K562 (cell line): ENCODE data around the gene ATXN7L2. TPM values are rescaled to one million over a fixed set of nuclear protein-coding genes. Genes with fewer than 3 reads are reported as not detected.

ENCODE experiments used
- ATAC-seq: fragments of 200-7000 bp; cut with Tn5 transposase; 3 replicates; pipeline ENCODE4 v1.9.1; 2020; ENCODE audit warnings: moderate library complexity
- BruUV-seq: library from RNA; stranded (reverse); fragments of 400-500 nt; replicated peaks from 2 replicates; lab custom pipeline; 2021; lab: Mats Ljungman, UMichigan
- CTCF ChIA-PET: fragments of 300-600 bp; formaldehyde crosslinking; extraction: SDS; loops from one replicate; lab custom pipeline; 2021; ENCODE audit warnings: low intra/inter-chr PET ratio; lab: Yijun Ruan, JAX
- POLR2A ChIA-PET: fragments of 300-600, 350-650 bp; sonication (Branson Sonifier 250); formaldehyde crosslinking; extraction: SDS; loops from one replicate; lab custom pipeline; 2021; ENCODE audit warnings: antibody characterized with exemption, inconsistent platforms; lab: Yijun Ruan, JAX
- DNase-seq, 4 experiments: peaks; one replicate each; pipeline versions ENCODE4 v3.0.0 to v3.0.0-alpha.2; 2011 to 2018; ENCODE audit warnings: low spot score in 3 of 4, mixed read lengths in 3 of 4; ENCODE audit errors: extremely low read depth in 1 of 4
- FAIRE-seq: peaks from 2 replicates; lab custom pipeline; 2011; peaks lifted over from hg19 to GRCh38; lab: Jason Lieb, UNC
- H2AFZ ChIP-seq: 2 replicates; pipeline ENCODE4 v1.6.0; 2011; ENCODE audit warnings: low read depth, low read length, control low read depth, inconsistent platforms
- H3K27ac ChIP-seq: fragments of 200-600 bp; 3 replicates; pipeline ENCODE4 v1.8.0; 2011; ENCODE audit warnings: low read depth, mild to moderate bottlenecking, control low read depth, inconsistent platforms, low read length, moderate library complexity, mixed read lengths; ENCODE audit errors: extremely low read depth
- H3K27me3 ChIP-seq, 2 experiments: fragments of 300-600 bp in 1 of 2; 2 replicates in 1 of 2; 3 replicates in 1 of 2; pipeline versions ENCODE4 v1.6.0 to v1.8.0; 2011; ENCODE audit warnings: inconsistent platforms in 2 of 2, low read length in 2 of 2, mild to moderate bottlenecking in 1 of 2, mixed read lengths in 1 of 2, moderate library complexity in 1 of 2; ENCODE audit not compliant: control insufficient read depth in 2 of 2, insufficient read depth in 2 of 2
- H3K36me3 ChIP-seq: fragments of 300-600 bp; 3 replicates; pipeline ENCODE4 v1.8.0; 2011; ENCODE audit warnings: mild to moderate bottlenecking, low read length, inconsistent platforms; ENCODE audit not compliant: control insufficient read depth, insufficient read depth
- H3K4me1 ChIP-seq, 2 experiments: fragments of 200-600 bp in 1 of 2; replicated peaks in 1 of 2; 2 replicates in 1 of 2; 3 replicates in 1 of 2; pipeline versions ENCODE4 v1.5.1 to v1.8.0; 2011; ENCODE audit warnings: inconsistent platforms in 2 of 2, low read length in 2 of 2, mild to moderate bottlenecking in 1 of 2, mixed read lengths in 1 of 2, moderate library complexity in 1 of 2; ENCODE audit not compliant: control insufficient read depth in 2 of 2, insufficient read depth in 2 of 2
- H3K4me2 ChIP-seq: 2 replicates; pipeline ENCODE4 v1.6.1; 2011; ENCODE audit warnings: low read length, control low read depth, inconsistent platforms, mixed read lengths; ENCODE audit not compliant: insufficient read depth
- H3K4me3 ChIP-seq: fragments of 200-600 bp; sonication (generic), shearing (Covaris generic); 2 replicates; pipeline ENCODE4 v1.5.1; 2016; ENCODE audit warnings: control low read depth, inconsistent platforms
- H3K79me2 ChIP-seq: fragments of 200-600 bp; 3 replicates; pipeline ENCODE4 v1.8.0; 2011; ENCODE audit warnings: low read length, inconsistent platforms; ENCODE audit not compliant: control insufficient read depth, insufficient read depth
- H3K9ac ChIP-seq, 2 experiments: 2 replicates each; pipeline versions ENCODE4 v1.6.0 to v1.6.1; 2011; ENCODE audit warnings: low read depth in 2 of 2, low read length in 2 of 2, control low read depth in 1 of 2, inconsistent platforms in 1 of 2, mild to moderate bottlenecking in 1 of 2, mixed read lengths in 1 of 2; ENCODE audit not compliant: insufficient read depth in 1 of 2
- H3K9me1 ChIP-seq: one replicate; pipeline ENCODE4 v1.6.0; 2011; ENCODE audit warnings: inconsistent platforms, mild to moderate bottlenecking, low read length, moderate library complexity; ENCODE audit not compliant: control insufficient read depth, insufficient read depth
- H3K9me3 ChIP-seq: replicated peaks from 2 replicates; pipeline ENCODE4 v1.5.1; 2011; ENCODE audit warnings: low read depth, low read length, inconsistent platforms; ENCODE audit not compliant: control insufficient read depth, insufficient read depth
- H4K20me1 ChIP-seq: replicated peaks from 2 replicates; pipeline ENCODE4 v1.6.1; 2011; ENCODE audit warnings: low read length, inconsistent platforms, mixed read lengths; ENCODE audit not compliant: control insufficient read depth, insufficient read depth
- BCOR ChIP-seq: fragments of 450-650 bp; IDR thresholded peaks from 2 replicates; pipeline ENCODE4 v1.6.1; 2016
- CBX3 ChIP-seq, 2 experiments: IDR thresholded peaks; 1 replicate in 1 of 2; 2 replicates in 1 of 2; pipeline ENCODE4 v1.6.1; 2012; ENCODE audit warnings: inconsistent platforms in 2 of 2, low read length in 2 of 2, borderline replicate concordance in 1 of 2, control low read depth in 1 of 2
- HDAC1 ChIP-seq, 2 experiments: fragments of 450-650 bp; IDR thresholded peaks; 2 replicates each; pipeline ENCODE4 v1.6.1; 2016 to 2017; ENCODE audit warnings: inconsistent platforms in 1 of 2, mild to moderate bottlenecking in 1 of 2, moderate library complexity in 1 of 2
- KDM1A ChIP-seq, 2 experiments: fragments of 450-650 bp; IDR thresholded peaks; 2 replicates each; pipeline ENCODE4 v1.6.1; 2016; ENCODE audit warnings: mild to moderate bottlenecking in 2 of 2
- SMARCA5 ChIP-seq: fragments of 450-650 bp; IDR thresholded peaks from 2 replicates; pipeline ENCODE4 v1.6.1; 2016
- SOX6 ChIP-seq: fragments of 450-650 bp; IDR thresholded peaks from 2 replicates; pipeline ENCODE4 v1.6.1; 2014; ENCODE audit warnings: mild to moderate bottlenecking
- ZFP36 ChIP-seq: fragments of 150-350 bp; IDR thresholded peaks from 2 replicates; pipeline ENCODE4 v1.6.1; 2018; ENCODE audit warnings: low read length, low read depth; ENCODE audit not compliant: partially characterized antibody
- ZNF436 ChIP-seq: fragments of 250-450, 450-650 bp; sonication (Bioruptor Pico); formaldehyde crosslinking; IDR thresholded peaks from 2 replicates; pipeline ENCODE4 v1.7.0; 2020; ENCODE audit warnings: mild to moderate bottlenecking
- WGBS: fragments of 100-300 bp; shearing (Covaris generic); methylation state at CpG from one replicate; pipeline ENCODE4 v1.1.6; 2016; ENCODE audit warnings: low coverage, mixed read lengths; ENCODE audit not compliant: insufficient coverage; ENCODE audit errors: missing lambda C conversion rate; 5-methylcytosine and 5-hydroxymethylcytosine counted together
- in situ Hi-C: fragments of 300-500 bp; cut with MboI; formaldehyde crosslinking; loops from 4 replicates; pipeline ENCODE4 v1.15.0; 2018; ENCODE audit warnings: inconsistent platforms, mixed read lengths
- intact Hi-C: fragments of 100-400 bp; cut with micrococcal nuclease; formaldehyde crosslinking; loops from 2 replicates; pipeline ENCODE4 v1.14.2; 2022
- polyA plus RNA-seq, 8 experiments: library from polyadenylated mRNA; depleted of rRNA in 4 of 8; stranded (reverse) in 5 of 8; unstranded in 3 of 8; fragments of >200 nt; fragmentation: Nextera tagmentation in 2 of 8; fragmentation: Illumina TruSeq in 1 of 8; extraction: Ambion mirVana in 2 of 8; extraction: Trizol in 1 of 8; gene quantifications; 2 replicates each; pipeline versions ENCODE4 v1.2.1 to v1.2.3, GENCODE V29; 2011 to 2014; ENCODE audit warnings: inconsistent platforms in 1 of 8, missing spikeins in 1 of 8
- total RNA-seq, 7 experiments: library from RNA; depleted of rRNA in 6 of 7; stranded (reverse); fragments of >200 nt in 6 of 7; fragmentation: Illumina TruSeq in 2 of 7; extraction: Trizol in 2 of 7; gene quantifications; 2 replicates each; pipeline versions ENCODE4 v1.2.1 to v1.2.3, GENCODE V29; 2011 to 2021; ENCODE audit warnings: low replicate concordance in 1 of 7
- TF ChIP-seq, protein P1 (sequence below), 3 experiments: IDR thresholded peaks in 2 of 3; conservative IDR thresholded peaks in 1 of 3; 2 replicates each; pipeline ENCODE4 v1.5.1; 2011 to 2012; ENCODE audit warnings: low read length in 3 of 3, mild to moderate bottlenecking in 3 of 3, control low read depth in 2 of 3, improper control_type of control experiment in 1 of 3, inconsistent platforms in 1 of 3, low read depth in 1 of 3, mixed read lengths in 1 of 3, moderate library complexity in 1 of 3; ENCODE audit not compliant: insufficient read depth in 2 of 3
- TF ChIP-seq, protein P2 (sequence below): fragments of 250-450 bp; sonication (Bioruptor Pico); IDR thresholded peaks from 2 replicates; pipeline ENCODE4 v1.5.0; 2021

ATXN7L2 gene
- total and polyA plus RNA-seq, 9 of the 15 experiments (the other 6 are each of a cell fraction or from before 2014, with no cell fraction given), result 0.21 to 10.4 (median 5.8) TPM

DNA sequence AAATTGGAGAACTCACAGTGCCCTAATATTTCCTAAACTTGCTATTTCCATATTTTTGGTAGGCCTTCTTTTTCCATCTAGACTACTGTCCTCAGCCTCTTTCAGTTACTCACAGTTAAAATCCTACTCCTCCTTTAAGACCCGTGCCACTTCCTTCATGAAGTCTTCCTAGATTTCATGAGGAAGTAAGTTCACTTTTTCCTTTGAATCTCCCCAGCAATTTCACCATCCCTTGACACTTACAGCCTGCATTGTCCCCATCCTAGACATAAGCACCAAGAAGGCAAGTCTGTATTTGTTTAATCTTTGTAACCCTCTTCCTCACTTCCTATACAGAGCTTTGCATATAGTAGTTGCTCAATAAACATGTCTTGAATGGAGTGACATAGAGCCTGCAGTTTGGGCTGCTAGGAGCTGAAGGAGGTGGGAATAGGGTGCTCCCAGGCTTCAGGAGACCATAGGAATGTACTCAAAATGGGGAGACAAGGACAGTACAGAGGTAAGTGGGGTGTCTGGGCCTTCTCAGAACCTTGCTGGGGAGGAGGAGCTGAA, 50.7 kb downstream of the ATXN7L2 start:
- Histone ChIP-seq H3K9me3 (no peaks in the 10 kb centered on the region), H4K20me1 (no peaks in the 10 kb centered on the region), H3K4me3 (no peak overlapping the region), H3K27ac (no peak overlapping the region), H3K36me3 (no peaks in the 10 kb centered on the region), H3K27me3 (no peaks in the 10 kb centered on the region), H3K4me1 (peaks cover 9 to 14% of the 10 kb centered on the region in 2 experiments; a peak in 4 of 5 replicates), H2AFZ (no peak overlapping the region), H3K9ac (no peak overlapping the region), H3K79me2 (no peaks in the 10 kb centered on the region), H3K9me1 (no peaks in the 10 kb centered on the region), H3K4me2 (no peak overlapping the region)
- DNase-seq, result no peak
- 22% methylated on average over 1 of the region's 1 CpG for WGBS
- ATAC-seq, result no peak
- FAIRE-seq, result no peak
- TF ChIP-seq KDM1A (IDR thresholded peaks at IDR 0.05) (peak in 1 of 2 experiments; percentile 52; a peak in 3 of 4 replicates), CBX3 (IDR thresholded peaks at IDR 0.05; ENCODE audit: borderline replicate concordance in 1 of 2, low read length in 2 of 2) (peak in 1 of 2 experiments; percentile 17; a peak in 1 of 3 replicates), SOX6 (no peak), ZFP36 (peak; percentile 91), SMARCA5 (0 out of 2 replicates have a peak, but pooled peaks have one; percentile 56), HDAC1 (IDR thresholded peaks at IDR 0.05) (no peak), ZNF436 (peak; percentile 73; the same call in 1 of the 2 replicates), BCOR (peak; percentile 86)
- TF ChIP-seq, protein P1, sequence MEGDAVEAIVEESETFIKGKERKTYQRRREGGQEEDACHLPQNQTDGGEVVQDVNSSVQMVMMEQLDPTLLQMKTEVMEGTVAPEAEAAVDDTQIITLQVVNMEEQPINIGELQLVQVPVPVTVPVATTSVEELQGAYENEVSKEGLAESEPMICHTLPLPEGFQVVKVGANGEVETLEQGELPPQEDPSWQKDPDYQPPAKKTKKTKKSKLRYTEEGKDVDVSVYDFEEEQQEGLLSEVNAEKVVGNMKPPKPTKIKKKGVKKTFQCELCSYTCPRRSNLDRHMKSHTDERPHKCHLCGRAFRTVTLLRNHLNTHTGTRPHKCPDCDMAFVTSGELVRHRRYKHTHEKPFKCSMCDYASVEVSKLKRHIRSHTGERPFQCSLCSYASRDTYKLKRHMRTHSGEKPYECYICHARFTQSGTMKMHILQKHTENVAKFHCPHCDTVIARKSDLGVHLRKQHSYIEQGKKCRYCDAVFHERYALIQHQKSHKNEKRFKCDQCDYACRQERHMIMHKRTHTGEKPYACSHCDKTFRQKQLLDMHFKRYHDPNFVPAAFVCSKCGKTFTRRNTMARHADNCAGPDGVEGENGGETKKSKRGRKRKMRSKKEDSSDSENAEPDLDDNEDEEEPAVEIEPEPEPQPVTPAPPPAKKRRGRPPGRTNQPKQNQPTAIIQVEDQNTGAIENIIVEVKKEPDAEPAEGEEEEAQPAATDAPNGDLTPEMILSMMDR (IDR thresholded peaks at IDR 0.05 in 2 of 3, conservative IDR thresholded peaks at IDR 0.05 in 1 of 3; ENCODE audit: insufficient read depth in 2 of 3, low read depth in 1 of 3, low read length in 3 of 3), result no peak
- TF ChIP-seq, protein P2, sequence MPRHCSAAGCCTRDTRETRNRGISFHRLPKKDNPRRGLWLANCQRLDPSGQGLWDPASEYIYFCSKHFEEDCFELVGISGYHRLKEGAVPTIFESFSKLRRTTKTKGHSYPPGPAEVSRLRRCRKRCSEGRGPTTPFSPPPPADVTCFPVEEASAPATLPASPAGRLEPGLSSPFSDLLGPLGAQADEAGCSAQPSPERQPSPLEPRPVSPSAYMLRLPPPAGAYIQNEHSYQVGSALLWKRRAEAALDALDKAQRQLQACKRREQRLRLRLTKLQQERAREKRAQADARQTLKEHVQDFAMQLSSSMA (CRISPR knock-in tag), result no peak
- intact Hi-C loops (loop anchor here (5.0 to 10.0 kb wide), 2 partner anchors 112 to 420 kb away; partner anchors contain the start of gene ELAPOR1), in situ Hi-C loops (loop anchor here (5.0 kb wide), 2 partner anchors 37 to 272 kb away; no protein-coding TSS in a partner anchor)
- ChIA-PET CTCF (interaction anchor here (0.7 to 5.3 kb wide), 5 partner anchors 34 to 271 kb away, joined by 3 to 131 read pairs (median 5); partner anchors contain the start of gene CYB561D1), POLR2A (interaction anchor here (0.6 to 0.9 kb wide), 4 partner anchors 10 to 35 kb away, joined by 3 to 4 read pairs (median 4); no protein-coding TSS in a partner anchor)
- BruUV-seq, result no TSS peak
